HG02759 (cell line): ENCODE measurements around the gene AMFR.

Experiments
- ATAC-seq: cut with Tn5 transposase; IDR thresholded peaks from one replicate; pipeline ENCODE4 v1.9.1; 2021; ENCODE audit warnings: mild to moderate bottlenecking, moderate library complexity; ENCODE audit not compliant: unreplicated experiment

Gene AMFR

GRCh38 chr16:56349086-56349415 lies 76.3 kb downstream of the AMFR start:
- no peak for ATAC-seq

- ATAC-seq, result no peak
Observed at GRCh38 chr16:56348168-56349085, 76.9 kb downstream of the AMFR start.

GRCh38 chr16:56347670-56348069 lies 77.7 kb downstream of the AMFR start:
- ATAC-seq, result no peak

DNA sequence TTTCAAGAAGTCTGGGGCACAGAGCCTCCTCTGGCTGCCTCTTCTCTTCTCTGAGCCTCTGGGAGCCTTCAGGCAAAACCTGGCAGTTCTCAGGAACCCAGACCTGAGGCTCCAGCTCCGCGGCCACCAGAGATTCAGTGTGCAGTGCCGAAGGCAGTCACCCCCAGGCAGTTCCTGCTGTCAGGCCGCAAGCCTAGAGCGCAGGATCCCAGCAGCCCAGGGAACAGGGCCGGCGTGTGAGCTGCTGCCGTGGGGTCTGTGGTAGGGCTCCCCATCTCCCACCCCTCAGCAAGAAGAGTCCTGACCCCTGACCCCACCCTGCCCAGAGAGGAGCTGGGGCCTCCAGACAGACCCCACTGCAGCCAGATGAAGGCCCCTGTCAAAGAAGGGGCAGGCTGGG lies 78.2 kb downstream of the AMFR start:
- no peak for ATAC-seq

- ATAC-seq, result no peak
Observed at GRCh38 chr16:56346131-56346890, 79.0 kb downstream of the AMFR start.

DNA sequence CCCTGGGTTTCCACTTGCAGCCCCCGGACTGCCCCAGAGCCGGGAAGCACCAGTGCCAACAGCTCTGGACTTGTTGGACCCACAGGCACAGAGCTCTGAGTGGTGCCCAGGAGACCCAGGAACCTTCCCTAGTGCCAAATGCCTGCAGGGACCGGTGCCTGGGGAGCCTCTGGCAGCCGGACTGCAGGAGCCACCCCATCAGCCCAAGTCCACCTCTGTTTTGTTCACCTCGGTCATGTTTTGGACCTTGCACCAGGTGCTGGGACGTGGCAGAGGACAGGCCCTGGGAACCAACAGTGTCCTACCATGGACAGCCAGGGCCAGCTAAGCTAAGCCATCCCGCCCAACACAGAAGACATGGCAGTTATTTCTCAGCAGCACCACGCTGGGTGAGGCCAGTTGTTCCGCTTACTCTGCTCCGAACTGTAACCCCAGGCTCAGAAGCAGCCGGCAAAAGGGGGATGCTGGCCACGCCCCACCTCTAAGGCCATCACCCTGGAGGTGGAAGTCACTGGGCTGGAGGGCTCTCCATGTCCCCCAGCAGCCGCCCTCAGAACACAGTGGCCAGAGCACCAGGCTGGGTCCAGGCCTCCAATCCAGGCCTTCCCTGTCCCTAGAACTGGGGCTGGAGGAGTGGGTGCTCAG lies 79.8 kb downstream of the AMFR start:
- ATAC-seq, result no peak

DNA sequence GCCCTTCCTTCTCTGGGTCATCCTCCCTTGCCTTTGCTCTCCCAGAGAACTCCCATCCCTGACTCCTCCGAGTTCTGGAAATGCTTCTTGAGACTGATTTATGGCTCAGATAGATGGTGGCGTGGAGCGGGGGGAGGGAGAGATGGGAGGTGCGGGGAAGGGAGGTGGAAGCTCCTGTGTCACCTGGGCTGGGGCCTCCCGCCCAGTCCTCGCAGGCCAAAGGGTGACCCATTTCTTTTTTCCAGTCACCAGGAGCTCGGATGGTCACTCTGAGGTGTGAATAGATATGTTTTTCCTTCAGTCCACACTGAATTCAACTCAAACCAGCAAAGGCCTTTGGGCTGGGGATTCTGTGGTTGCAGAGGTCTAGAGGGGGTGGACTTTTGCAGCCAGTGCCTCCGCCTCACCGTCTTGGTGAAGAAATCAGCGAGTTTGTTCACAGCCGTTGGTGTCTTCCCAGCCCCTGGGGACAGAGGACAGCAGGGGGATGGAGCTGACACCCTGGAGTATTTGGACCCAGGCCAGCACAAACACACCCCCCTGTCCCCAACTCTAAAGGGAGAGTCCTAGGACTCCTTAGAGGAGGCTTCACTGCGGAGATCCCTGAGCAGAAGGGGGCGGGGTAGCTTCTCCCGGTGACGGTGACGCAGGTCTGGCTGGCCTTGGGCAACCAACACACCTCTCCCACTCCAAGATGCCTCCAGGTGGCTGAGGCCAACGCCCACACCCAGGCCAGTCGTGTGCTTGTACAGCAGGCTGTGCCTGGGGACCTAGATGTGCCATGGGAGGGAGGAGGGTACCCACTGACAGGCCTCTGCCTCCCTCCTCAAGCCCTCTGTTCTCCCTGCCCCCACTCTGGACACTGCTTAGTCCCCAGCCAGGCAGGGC lies 80.6 kb downstream of the AMFR start:
- no peak for ATAC-seq

DNA sequence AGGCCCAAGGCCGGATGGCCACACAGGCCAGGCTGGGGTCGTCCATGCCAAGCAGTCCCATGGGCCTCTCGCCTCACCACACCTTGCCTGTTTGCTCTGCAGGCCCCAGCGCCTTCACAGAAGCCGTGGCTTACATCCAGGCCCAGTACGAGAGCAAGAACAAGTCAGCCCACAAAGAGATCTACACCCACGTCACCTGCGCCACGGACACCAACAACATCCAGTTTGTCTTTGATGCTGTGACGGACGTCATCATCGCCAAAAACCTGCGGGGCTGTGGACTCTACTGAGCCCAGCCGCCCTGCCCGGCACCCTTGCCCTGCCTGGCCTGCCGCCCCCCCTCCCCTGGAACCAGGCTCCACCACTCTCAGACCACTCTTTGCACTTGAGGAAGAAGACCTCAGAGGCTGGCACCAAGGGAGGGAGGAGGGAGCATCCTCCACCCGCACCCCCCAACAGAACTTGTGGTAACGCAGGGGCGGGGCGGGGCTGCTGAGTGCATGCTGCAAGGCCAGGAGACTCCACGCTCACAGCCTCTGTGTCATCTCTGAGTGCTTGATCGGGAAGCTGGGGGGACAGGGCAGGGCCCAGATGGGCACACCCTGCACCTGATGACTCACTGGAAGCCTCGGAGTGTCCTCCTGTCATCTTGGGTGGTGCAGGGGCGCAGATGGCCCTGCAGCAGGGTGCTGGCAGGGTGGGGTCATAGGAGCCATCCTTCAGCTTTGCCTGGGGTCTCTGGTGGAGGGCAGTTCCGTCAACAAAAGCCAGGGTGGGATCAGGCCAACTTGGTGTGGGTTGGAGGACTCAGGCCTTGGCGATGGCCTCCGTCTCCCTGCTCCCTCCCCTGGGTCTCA lies 81.5 kb downstream of the AMFR start:
- ATAC-seq, result no peak

DNA sequence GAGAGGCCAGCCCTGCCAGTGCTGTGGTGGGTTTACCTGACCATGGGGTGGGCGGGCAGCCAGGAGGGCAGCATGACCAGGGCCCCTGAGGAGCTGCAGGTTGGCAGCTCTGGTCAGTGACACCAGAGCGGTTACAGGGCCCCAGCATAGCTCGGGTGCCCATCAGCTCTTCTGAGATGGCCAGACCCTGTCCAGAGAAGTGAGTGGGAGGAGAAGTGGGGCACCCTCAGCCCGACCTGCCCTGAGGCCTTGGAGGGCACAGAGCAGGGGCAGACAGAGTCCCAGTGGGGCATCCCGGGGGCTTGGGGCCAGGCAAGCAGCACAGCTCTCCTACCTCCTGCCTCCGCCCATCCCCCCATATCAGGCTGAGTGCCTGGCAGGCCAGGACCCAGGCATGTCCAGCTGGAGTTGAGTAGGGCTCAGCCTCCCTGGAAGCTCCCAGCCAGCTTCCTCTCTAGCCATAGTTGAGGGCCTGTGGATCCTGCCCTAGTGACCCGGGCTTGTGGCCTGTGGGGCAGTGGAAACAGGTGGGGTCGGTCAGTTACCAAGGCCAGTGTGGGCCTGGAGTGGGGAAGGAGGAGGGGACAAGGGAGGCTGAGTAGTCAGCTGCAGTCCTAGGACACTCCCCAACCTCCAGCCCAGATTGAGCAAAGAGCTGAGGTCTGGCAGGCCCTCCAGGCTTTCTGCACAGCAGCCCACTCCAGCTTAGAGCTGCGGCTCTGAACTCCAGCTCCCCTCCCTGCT lies 83.5 kb downstream of the AMFR start:
- no peak for ATAC-seq

GRCh38 chr16:56340864-56341365 lies 84.4 kb downstream of the AMFR start:
- ATAC-seq, result no peak

GRCh38 chr16:56340416-56340815 lies 84.9 kb downstream of the AMFR start:
- ATAC-seq, result no peak

DNA sequence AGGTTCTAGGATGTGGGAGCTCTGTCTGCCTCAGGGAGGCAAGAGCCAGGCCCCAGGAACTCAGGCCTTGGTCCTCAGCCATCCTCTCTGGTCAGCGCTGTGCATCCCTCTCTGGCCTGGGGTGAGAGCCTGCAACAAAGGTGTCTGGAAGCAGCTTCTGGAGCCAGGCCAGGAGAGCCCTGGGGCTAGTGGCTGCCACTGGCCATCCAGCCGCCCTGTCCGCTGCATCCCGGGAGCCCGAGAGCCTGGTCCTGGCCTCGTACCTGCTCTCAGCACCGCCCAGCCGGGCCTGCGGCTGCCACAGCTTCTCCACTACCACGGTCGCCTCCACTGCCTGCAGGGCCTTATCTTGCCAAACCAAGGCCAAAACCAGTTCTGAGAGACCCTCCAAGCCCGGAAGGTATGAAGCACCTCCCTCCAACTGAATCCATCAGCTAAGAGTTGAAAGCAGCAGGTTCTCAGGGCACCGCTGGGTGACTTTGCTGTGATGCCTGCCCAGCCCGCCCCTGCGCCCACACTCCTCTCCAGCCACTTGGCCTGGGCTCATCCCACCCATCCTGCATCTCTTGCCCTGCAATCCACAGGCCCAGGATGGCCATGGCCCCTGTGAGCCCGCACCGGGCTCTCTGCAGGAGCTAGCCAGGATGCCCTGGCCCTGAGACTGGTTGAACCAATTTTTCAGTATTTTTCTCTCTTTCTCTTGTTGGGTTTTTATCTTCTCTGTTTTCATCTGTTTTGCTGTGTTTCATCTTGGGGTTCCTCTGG lies 85.7 kb downstream of the AMFR start:
- no peak for ATAC-seq

- no peak for ATAC-seq
Observed at GRCh38 chr16:56338566-56339318, 86.6 kb downstream of the AMFR start.

- ATAC-seq, result no peak
Observed at GRCh38 chr16:56337858-56338325, 87.5 kb downstream of the AMFR start.

- ATAC-seq, result no peak
Observed at GRCh38 chr16:56337131-56337857, 88.1 kb downstream of the AMFR start.

DNA sequence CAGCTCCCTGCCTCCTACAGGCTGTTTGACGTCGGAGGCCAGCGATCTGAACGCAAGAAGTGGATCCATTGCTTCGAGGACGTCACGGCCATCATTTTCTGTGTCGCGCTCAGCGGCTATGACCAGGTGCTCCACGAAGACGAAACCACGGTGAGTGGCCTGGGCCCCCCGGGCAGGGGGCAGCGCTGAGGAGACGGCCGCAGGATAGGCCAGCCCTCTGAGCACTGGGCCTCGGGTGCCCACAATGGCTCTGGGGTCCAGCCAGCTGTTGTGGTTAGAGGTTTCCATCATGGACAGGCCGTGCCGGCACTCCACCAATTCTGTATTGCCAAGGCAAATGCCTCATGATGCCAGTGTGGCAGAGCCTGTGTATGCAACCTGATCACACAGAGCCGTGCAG lies 88.6 kb downstream of the AMFR start:
- no peak for ATAC-seq
